HG02588 (cell line): Measurements from ENCODE around the gene FOXP1.

Experiments
- ATAC-seq: cut with Tn5 transposase; IDR thresholded peaks from one replicate; pipeline ENCODE4 v1.9.1; 2021; ENCODE audit warnings: mild to moderate bottlenecking, moderate library complexity; ENCODE audit not compliant: unreplicated experiment

The FOXP1 gene

GRCh38 chr3:71565976-71566375, 17.6 kb downstream of the FOXP1 start:
- no peak for ATAC-seq

GRCh38 chr3:71565316-71565715, 18.2 kb downstream of the FOXP1 start:
- no peak for ATAC-seq

DNA sequence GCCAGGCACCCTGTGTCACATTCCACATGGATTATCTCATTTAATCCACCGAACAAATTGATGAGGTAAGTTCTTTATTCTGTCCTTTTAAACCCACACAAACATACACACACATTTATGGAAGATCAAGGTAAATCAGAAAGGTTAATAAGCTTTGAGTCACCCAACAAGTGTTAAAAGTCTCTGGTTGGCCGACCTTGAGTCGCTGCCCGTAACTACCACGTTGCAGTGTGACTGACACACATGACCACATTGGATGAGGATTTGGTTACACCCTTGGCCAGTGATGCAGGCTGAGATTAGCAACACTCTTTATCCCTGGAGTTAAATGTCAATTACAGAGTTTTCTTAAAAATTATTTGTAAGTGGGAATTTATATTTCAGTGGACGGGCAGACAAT, 19.2 kb downstream of the FOXP1 start:
- ATAC-seq, result no peak

DNA sequence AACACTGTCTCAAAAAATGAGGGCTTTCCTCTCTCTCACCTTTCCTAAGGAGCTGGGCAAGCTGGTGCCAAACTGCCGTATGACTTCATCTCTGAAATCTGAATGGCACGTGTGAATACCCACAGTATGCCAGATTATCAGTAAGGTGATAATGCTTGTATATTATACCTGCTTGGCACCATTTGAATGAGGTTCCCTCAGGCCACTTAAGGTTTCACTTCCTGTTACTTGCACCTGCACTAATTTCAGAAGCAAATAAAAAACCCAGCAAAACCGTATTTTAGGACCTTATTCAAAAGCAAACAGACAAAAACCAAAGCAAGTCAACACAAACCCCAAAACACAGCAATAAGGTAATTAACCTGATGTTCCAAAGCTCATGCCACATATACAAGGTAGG, 19.7 kb downstream of the FOXP1 start:
- ATAC-seq, result peak; percentile 85

DNA sequence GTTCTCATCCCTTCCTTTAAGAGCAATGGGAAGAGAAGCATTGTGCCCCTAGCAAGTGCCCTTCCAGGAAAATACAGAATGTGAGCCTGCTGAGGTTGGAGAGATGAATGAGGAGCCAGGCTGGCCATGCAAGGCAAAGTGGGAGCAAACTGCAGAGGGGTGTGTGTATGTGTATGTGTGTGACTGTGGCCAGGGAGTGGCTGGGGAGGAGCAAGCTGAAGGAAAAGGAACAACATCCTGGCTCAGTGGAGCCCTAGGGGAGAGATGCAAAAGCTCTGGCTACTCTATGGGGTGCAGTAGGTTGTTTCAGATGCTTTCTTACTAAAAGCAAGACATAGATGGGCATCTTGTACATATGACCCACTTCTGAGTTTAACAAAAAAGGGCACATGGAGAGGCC, 20.6 kb downstream of the FOXP1 start:
- no peak for ATAC-seq

GRCh38 chr3:71560665-71561064, 22.9 kb downstream of the FOXP1 start:
- ATAC-seq, result no peak

DNA sequence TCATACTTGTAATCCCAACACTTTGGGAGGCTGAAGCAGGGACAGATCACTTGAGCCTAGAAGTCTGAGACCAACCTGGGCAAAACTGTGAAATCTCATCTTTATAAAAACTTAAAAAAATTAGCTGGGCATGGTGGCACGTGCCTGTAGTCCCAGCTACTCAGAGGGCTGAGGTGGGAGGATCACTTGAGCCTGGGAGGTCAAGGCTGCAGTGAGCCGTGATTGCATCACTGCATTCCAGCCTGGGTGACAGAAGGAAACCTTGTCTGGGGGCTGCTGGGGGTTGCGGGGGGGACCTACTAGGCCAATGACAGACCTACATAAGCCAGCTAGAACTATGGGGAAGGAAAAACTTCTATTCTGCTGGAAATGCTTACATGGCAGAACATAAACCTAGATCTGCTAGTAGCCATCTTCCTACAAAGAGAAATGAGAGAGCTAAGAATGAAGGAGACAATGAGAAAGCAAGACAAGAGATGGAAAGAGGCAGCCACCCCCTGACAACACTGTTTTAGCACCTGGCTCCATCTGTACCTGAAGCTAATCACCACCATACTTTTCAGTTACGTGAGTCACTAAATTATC, 23.9 kb downstream of the FOXP1 start:
- ATAC-seq, result no peak

DNA sequence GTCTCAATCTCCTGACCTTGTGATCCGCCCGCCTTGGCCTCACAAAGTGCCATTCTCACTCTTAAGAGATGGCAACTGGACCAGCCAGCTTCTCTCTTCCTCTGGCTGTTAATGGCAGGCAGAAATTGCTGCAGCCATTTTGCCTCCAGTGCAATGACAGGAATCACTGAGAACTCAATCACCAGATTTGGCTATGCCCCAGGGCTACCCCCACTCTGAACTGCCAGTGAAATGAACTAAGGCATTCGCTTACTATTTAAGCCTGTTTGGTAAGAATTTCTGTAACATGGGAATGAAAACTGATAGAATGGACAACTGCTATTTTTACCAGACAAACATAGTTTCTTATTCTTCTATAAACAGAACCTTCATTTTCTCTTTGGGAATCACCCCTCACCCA, 24.5 kb downstream of the FOXP1 start:
- ATAC-seq, result no peak

- peak; percentile 63 for ATAC-seq
Observed at GRCh38 chr3:71554649-71555048, 28.9 kb downstream of the FOXP1 start.

- ATAC-seq, result no peak
Observed at GRCh38 chr3:71551311-71551919, 32.1 kb downstream of the FOXP1 start.

DNA sequence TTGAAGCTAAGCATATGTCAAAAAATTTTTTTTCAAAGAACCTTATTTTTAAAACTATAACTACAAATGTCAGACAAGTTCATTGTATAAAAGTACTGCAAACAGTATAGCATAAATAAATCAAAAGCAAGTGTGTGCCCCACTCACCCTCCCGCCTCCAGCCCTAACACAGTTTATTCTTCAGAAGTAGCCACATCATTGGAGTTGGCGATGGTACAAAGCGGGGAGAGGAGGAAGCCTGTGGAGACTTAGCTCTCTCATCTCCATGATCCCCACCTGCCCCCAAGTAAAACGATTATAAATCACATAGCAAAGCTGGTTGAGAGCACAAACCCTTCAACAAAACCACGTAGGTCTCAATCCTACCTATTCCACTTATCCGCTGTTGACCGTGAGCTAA, 33.6 kb downstream of the FOXP1 start:
- no peak for ATAC-seq

GRCh38 chr3:71548705-71549384, 34.7 kb downstream of the FOXP1 start:
- peak; percentile 87 for ATAC-seq

DNA sequence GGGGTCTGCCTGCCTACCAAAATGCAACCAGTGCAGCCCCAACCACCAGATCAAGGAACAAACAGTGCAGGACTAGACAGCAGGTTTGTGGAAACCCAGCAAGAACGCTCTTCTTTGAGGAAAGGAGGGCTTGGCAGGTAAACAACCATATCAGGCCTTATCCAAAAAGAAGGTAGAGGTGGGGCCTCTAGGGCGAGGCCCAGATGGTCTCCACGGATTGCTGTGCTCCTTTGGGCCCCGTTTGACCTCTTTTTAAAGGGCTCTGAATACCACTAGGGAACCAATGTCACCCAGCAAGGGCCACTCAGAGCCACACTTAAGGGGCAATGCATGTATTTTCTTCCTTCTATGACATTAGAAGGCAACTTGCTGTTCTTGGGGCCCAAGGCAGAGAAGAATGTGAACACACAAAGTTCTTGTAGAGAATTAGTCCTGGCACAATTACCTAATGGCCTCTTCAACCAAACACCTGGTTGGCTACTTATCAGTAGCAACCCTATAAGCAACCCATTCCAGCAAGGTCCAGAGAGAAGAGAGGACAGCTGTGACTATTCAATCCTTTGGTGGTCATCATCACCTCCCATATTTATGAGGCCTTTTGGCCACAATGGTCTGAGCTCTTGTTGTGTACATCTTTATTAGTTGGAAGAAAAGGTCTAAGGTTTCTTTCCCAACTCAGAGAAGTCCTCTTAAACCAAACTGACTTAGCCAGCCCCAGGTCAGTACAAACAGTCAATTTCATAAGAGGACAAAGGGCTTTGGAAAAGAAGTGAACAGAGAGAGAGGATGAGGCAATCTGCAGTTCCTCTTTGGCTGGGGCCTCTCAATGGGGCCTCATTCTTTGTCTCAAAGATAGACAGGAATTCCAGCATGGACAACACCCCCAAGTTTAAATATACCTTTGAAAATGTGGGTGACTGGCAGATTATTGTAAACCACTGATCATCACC, 36.0 kb downstream of the FOXP1 start:
- ATAC-seq, result no peak

GRCh38 chr3:71546821-71547220, 36.7 kb downstream of the FOXP1 start:
- no peak for ATAC-seq

- ATAC-seq, result no peak
Observed at GRCh38 chr3:71545330-71545729, 38.2 kb downstream of the FOXP1 start.

DNA sequence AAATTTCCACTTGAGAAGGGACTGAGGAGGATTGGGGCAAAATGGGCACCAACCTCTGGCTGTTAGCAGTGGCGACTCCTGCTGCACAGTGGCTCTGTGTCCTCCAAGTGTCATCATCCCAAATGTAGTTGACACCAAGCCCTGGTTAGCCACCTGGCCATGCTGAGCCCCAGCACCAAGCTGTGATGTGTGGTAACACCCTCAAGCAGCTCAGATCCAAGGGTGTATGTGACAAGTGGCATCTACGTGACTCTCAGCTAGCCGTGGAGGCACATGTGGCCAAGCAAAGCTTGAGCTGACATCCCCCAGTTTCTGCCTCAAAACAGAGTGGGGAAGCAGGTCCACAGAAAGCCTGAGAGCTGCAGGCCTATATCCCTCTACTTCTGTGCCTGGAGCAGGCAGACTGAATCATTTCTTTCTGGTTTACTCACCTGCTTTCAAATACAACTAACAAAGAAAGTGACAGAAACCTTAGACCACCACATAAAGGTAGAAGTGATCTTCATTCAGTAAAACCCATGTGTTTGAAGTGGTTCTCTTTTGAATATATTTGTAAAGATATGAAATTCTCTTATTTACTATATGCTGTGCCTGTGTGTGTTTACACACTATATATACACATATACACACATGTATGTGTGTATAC, 40.0 kb downstream of the FOXP1 start:
- ATAC-seq, result no peak

- ATAC-seq, result peak; percentile 69
Observed at GRCh38 chr3:71542521-71543370, 40.8 kb downstream of the FOXP1 start.

- ATAC-seq, result no peak
Observed at GRCh38 chr3:71541313-71541712, 42.2 kb downstream of the FOXP1 start.

DNA sequence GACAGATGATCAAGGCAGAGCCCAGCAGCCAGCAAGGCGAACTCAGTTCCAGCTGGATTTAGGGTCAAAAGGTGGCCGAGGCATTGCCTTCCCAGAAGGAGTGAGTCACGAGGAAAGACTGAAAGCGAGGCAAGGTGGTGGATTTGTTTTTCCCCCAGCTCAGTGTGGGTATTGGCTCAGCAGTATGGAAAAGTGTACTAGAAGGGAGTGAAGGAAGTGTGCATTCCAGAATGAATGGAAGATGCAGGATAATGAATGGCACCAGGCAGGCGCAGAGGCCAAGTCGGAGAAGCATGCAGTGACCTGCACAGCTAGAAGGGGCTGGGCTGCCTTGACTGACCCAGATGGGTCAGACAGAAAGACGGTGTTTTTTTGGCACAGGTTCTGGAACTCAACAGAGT, 46.3 kb downstream of the FOXP1 start:
- ATAC-seq, result no peak

GRCh38 chr3:71536376-71536965, 47.1 kb downstream of the FOXP1 start:
- ATAC-seq, result no peak
